Lung microvascular endothelial cell (primary cell): Measurements from ENCODE around the gene KRT85. TPM values are rescaled to one million over a fixed set of nuclear protein-coding genes. Genes with fewer than 3 reads are reported as not detected.
"Not testable (repeated sequence)": the region's sequence is repeated elsewhere in the genome, so short reads cannot be mapped to it uniquely, and the experiment has no call there.

Experiments used
- DNase-seq, 2 donors: peaks; one replicate each; pipeline versions ENCODE4 v3.0.0 to v3.0.0-alpha.2; 2010; ENCODE audit warnings: low read depth in 2 of 2
- total RNA-seq: library from RNA; depleted of rRNA; stranded (reverse); fragments of >200 nt; gene quantifications from 2 replicates; pipeline ENCODE4 v1.2.1, GENCODE V29; 2014

The KRT85 gene
- total RNA-seq, 1 donor from 2014 or later = not detected

- DNase-seq = no peak
These were observed 18.1 kb downstream of the KRT85 start for GRCh38 chr12:52349196-52349595.

- DNase-seq = no peak
These were observed 19.4 kb downstream of the KRT85 start for GRCh38 chr12:52347551-52348510.

GRCh38 chr12:52347016-52347415 lies 20.3 kb downstream of the KRT85 start:
- no peak for DNase-seq

- DNase-seq = no peak
These were observed 20.7 kb downstream of the KRT85 start for GRCh38 chr12:52346593-52346992.

- not testable (repeated sequence) for DNase-seq
These were observed 22.2 kb downstream of the KRT85 start for GRCh38 chr12:52345041-52345440.

- DNase-seq = no peak
These were observed 23.2 kb downstream of the KRT85 start for GRCh38 chr12:52344111-52344510.

- DNase-seq = no peak
These were observed 23.7 kb downstream of the KRT85 start for GRCh38 chr12:52343550-52343949.

GRCh38 chr12:52342781-52343490 lies 24.3 kb downstream of the KRT85 start:
- DNase-seq = no peak

GRCh38 chr12:52341066-52341580 lies 26.2 kb downstream of the KRT85 start:
- no peak for DNase-seq

- DNase-seq = no peak
These were observed 28.9 kb downstream of the KRT85 start for GRCh38 chr12:52338241-52338960.

- no peak for DNase-seq
These were observed 30.2 kb downstream of the KRT85 start for GRCh38 chr12:52337054-52337453.

GRCh38 chr12:52336641-52337040 lies 30.6 kb downstream of the KRT85 start:
- no peak for DNase-seq

GRCh38 chr12:52335598-52336262 lies 31.6 kb downstream of the KRT85 start:
- DNase-seq = peak in 1 of 2 donors; percentile 18

- no peak for DNase-seq
These were observed 33.1 kb downstream of the KRT85 start for GRCh38 chr12:52334185-52334584.

- no peak for DNase-seq
These were observed 34.0 kb downstream of the KRT85 start for GRCh38 chr12:52333321-52333720.

GRCh38 chr12:52332381-52332780 lies 34.9 kb downstream of the KRT85 start:
- no peak for DNase-seq

GRCh38 chr12:52331833-52332232 lies 35.4 kb downstream of the KRT85 start:
- no peak for DNase-seq

- no peak for DNase-seq
These were observed 36.2 kb downstream of the KRT85 start for GRCh38 chr12:52331039-52331438.

- no peak for DNase-seq
These were observed 39.3 kb downstream of the KRT85 start for GRCh38 chr12:52327830-52328500.

GRCh38 chr12:52327052-52327829 lies 40.0 kb downstream of the KRT85 start:
- peak; percentile 92 to 95 for DNase-seq
